HG03342 (cell line): ENCODE measurements around the gene ZNF219.

Source experiments
- ATAC-seq: cut with Tn5 transposase; IDR thresholded peaks from one replicate; pipeline ENCODE4 v1.9.1; 2021; ENCODE audit warnings: mild to moderate bottlenecking, moderate library complexity; ENCODE audit not compliant: unreplicated experiment

Gene ZNF219

DNA sequence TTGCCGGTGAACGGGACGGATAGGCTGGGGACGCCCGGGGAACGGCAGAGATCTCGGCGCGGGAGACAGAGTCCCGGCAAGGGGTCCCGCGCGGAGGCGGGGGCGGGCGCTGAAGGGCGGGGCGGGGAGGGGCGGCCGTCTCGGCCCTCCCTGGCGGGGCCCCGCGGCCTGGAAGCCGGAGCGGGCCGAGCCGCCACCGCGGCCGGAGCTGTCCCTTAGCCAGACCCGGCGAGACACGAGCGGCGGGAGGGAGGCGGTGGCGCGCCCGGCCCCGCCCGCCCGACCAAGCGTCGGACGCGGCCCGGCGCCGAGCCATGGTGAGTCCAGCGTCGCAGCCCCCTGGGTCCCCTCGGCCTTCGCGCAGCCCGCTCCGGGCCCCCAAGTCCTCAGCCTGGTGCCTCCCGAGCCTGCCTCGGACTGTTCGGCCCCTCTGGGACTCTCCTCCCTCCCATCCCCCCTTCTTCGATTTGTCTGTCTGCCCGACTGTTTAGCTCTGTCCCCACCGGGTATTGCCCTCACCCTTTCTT, 28.3 kb downstream of the ZNF219 start, which contains the start of gene ARHGEF40:
ARHGEF40 (plus strand) TSS at position 222 of the 527 bp plus-strand sequence; CDS start at position 315, 93 bp downstream.
- no peak for ATAC-seq

DNA sequence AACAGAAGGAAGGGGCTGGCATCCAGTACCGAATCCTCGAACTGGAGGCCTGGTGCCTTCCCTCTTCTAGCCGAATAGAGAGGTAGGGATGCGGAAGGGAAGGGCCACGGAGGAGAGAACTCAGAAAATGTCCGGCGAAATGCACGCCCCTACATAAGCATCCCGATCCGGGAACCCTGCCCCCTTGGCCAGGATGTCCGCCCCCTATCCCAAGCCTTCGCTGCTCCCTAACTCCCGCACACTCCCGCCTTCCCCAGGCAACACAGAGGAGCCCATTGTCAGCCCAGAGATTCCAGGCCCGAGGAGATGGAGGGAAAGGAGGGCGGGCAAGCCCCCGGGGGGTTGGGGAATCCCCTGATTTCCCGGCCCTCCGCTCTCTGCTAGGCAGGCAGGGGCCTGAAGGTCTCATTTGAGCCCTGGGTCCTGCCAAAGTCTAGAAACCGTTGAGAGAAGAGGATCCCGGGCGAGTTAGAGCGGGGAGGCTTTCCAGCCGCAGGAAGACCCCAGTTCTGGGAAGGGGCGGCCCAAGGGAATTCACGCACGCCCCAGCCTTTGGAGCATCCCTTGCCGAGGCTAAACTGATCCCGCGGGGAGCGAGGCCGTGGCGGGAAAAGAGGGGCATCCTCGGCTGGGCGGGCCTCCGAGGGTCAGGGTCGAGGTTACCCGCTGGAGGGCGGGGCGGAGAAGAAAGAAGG, 28.9 kb downstream of the ZNF219 start:
- ATAC-seq, result no peak

DNA sequence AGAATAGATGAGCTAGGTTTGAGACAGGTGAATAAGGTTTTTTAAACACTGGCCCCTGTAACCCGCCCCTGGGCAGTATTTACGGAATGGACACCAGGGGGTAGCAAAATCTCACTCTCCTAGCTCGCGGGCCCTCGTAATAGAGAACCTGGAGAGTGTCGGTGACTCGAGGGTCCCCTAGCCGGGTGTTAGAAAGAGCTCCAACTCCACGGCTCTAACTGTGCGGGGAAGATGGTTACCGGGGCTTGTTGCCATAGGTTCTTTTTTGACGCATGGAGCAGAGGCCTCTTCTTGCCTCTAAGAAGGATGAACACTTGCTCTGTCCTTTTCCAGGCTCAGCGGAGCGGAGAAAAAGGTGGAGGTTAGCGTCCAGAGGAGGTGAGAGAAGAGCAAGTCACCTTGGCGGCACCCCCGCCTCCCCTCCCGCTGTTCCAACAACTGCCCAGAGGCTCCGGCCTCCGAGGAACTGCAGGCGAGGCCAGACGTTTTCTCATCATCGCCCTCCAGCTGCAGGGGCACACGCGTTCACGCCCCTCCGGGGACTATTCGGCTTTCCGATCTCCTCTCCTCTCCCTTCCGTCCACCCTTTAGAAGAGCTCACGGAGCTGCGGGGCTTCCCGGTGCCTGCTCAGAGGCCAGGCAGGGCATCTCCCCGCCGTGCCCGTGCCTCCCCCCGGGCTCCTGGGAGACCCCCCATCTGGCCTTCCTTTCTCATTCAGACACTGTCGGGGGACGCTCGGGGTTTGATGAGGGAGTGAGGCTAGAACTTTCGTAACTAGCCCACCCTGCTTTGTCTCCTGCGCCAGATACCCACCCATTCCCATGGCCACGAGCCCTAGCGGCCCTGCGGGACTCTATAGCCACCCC, 29.7 kb downstream of the ZNF219 start:
- no peak for ATAC-seq

DNA sequence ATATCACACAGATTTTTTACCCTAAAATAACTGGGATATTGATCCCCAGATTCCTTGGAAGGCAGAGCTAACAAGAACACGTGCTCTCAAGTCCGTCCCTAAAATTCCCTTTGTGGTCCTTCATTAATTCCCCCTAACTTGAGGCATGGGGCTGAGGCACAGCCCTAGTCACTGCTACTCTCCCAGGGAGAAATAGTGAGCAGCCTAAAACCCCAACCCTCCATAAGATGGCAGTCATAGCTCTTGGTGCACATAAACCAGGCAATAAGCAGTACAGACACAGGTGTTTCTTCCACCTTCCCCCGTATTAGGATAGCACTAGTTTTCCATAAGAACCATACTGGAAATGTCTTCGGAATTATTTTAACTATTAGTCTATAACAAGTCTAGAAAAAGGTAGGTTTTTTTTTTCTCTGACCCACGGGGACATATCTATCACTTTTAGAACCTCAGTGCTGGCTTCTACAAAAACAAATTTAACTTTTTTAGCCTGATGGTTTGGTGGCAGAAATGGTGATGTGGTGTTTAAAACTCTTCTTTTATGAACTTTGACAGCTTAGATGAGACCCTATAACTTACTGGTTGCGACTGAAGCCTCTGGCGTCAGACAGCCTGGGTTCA, 31.5 kb downstream of the ZNF219 start:
- ATAC-seq, result no peak

DNA sequence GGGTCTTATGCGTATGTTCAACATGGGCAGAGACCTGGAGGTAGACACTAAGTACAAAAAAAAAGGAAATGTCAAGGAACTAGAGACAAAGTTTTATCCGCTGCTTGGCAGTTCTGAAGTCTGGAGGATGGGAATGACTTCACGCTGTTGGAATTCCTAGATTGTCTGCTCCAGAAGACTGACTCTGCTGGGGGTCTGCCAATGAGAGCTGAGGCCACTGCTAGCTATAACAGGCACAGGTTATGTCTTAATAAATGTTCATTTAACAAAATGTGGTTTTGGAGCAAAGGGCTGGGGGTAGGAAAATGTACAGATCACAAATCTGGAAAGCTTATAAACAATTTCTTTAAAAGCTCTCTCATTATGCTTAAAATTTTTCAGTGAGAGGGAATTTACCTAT, 35.0 kb downstream of the ZNF219 start:
- no peak for ATAC-seq

DNA sequence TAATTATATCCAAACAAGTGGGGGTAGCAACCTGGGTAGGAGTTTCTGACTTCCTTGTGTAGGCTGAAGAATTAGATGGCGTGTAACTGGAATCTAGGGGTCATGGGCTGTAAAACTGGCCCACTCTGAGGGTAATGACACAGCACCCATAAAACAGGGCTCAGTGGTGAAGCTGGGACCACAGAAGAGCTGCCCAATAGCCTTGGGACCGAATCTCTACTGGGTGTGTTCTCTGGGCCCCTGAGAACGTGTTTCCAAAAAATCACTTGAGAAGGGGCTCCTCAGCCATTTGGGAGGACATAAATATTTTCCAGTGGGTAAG, 37.1 kb downstream of the ZNF219 start:
- ATAC-seq, result no peak

DNA sequence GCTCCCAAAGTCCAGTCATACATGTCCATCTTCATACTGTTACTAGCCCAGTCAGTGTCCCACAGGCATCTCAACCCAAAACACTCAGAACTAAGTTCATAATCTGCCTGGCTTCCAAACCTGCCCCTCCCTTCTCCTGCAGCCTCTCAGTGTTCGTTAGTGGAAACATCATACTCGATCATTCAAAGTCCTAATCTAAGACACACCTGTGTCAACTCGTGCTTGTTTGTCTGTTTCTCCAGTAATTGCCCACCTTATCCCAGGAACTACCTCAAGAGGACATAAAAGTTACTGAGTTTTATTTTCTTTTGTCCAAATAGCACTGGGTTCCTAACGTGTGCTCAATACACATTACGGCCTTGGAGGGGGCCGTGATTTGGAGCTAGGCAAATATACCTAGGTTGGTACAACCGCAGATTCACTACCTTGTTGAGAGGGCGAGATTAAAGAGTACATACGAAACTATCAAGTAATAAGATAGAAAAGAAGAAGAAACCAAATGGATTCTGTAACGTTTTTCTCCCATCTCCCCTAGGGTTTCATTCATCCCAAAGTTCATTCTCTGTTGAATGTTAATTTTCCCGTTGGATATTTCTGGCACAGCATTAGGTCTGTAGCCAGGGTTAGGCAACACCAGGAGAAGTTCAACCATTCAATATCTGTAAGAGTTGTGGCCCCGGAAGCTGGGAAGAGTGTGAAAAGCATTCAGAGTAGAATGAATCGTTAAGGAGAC, 37.7 kb downstream of the ZNF219 start:
- no peak for ATAC-seq

DNA sequence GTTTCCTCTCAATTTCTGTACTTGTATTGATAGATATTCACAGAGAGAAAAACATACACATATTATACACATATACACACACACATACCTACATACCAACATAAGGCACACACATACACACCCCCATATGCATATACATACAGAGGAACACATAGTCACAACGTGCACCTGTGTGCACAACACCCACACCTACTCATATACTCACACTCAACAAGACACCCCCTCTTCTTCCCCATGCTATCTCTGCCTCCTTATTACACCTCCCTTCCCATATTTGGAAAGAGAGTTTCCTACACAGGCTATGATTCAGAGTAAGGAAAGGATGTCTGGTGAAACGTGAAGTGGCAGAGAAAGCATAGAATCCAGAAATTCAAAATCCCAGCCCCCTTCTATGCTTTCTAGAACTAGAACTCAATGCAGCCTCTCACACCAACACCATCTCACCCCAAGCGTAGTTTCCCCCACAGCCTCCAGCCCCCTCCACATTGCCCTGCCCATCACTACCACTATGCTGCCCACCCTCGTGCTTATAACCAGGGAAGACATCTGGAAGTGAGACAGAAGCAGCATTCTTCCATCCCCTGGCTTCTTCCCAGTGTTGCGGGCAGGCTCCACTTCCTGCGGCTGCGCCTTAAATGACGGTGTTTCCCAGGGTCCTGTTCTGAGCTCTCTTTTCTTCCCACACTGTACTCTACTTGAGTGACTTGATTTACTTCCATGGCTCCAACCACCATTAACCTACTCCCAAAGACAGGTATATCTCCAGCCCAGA, 38.4 kb downstream of the ZNF219 start:
- ATAC-seq, result no peak

DNA sequence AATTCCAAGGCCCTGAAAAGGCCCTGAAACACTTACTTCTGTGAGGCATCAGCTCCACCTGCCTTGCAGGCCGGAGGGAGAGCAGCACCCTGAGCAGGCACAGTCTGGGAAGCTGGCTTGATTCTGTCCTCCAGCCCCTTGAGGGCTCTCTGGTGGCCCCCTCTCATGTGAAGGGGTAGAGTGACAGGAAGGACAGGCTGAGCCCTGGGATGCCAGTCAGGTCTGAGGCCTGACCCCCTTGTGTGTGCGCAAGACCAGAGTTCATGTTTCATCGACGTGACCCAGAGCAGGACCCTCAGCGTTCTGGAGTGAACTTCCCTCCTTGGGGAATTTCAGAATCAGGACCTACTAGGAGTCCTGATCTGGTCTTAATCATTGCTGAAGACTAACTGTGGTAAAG, 39.6 kb downstream of the ZNF219 start:
- no peak for ATAC-seq

DNA sequence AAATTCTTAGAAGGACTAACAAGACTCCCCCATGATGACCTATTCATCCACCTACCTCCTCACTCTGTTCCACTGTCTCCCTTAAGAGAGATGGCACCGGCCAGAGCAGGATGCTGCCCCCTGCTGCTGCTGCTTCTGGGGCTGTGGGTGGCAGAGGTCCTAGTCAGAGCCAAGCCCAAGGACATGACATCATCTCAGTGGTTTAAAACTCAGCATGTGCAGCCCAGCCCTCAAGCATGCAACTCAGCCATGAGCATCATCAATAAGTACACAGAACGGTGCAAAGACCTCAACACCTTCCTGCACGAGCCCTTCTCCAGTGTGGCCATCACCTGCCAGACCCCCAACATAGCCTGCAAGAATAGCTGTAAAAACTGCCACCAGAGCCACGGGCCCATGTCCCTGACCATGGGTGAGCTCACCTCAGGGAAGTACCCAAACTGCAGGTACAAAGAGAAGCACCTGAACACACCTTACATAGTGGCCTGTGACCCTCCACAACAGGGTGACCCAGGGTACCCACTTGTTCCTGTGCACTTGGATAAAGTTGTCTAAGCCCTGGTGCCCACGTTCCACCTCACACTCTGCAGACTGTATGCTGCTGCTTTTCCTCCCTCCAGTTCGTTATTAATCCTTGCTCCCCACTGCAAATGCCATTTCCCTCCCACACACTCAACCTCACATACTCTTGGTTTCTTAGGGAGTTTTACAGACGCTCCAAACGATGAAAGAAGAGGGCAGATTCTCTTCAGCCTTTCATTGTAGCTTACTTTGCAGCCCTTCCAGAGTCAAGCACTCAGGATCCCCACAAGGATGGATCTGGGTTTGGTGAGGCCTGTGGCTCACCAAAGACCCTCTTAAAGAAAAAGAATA, 40.4 kb downstream of the ZNF219 start, which contains the start of gene RNASE8:
RNASE8 (plus strand) TSS at position 20 of the 873 bp plus-strand sequence; CDS start at position 91, 71 bp downstream.
- ATAC-seq, result no peak

DNA sequence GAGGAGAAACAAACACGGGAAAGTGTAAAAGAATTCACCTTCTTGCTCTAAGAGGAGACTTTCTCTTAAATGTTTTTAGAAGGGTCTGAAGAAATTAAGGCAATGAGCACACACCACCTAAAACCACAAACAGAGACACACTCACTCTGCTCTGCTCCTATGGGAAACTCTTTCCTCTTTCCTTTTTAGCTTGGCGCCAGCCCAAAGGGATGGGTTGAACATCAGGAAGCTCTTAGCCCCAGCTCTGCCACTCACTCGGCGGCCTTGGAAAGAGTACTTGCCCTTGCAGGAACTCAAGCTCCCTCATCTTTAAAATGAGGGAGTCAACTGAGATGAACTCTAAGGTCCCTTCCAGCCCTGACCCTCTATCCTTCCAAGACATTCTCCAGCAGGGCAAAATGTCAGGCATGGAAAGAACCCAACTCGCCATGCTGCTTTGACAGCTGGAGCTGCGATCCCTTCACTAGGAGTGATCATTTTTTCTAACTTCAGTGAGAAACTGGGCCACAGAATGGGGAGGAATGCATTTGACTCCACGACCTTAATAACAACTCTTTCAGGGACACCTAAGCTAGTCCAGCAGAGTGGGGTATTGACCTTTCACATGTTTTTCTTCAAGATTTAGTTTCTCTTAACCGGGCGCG, 41.8 kb downstream of the ZNF219 start:
- no peak for ATAC-seq

DNA sequence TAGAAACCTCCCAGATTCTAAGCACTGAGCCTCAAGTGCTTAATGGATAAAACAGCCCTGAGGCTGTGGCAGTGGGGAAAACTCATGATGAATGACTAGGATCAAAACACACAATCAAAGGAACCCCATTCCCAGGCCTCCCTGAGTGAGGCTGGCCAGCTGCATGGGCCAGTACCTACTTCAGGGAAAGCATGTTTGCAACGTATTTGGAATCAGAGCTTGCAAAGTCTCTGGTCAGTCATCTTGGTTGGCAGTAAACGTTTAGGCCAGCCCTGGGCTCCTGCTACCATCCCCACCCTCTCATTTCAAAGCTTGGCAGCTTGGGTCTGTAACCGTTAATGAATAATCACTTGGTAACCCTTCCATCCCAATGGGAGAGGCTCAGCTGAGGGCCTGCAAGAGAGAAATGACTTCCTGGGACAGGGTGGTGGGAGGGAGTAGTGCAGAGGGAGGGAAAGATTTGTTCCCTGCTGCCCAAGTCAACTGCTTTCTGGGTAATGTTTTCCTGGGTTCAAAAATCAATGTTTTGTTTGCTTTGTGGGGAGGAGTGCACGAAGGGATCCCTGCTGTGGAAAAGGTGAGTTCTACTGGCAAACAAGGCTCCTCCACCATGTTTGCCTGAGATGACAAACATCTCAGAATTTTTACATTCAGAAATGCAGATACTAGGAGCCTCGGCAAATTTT, 42.9 kb downstream of the ZNF219 start:
- ATAC-seq, result no peak

DNA sequence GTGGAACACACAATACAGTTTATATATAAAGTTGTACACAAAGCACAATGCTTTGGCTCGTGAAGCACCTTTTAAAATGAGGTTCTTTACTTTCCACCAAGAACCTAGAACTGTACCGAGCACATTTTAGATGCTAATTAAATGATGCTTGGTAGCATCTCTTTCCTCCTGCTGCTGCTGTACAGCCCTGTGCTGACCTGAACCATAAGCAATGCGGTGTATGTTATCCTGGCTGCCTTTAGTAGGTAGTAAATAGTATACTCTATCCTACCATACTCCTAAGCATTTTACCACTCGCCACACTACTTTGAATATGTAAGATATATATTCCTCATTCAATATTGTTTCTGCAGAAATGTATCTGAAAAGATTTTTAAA, 43.7 kb downstream of the ZNF219 start:
- no peak for ATAC-seq

DNA sequence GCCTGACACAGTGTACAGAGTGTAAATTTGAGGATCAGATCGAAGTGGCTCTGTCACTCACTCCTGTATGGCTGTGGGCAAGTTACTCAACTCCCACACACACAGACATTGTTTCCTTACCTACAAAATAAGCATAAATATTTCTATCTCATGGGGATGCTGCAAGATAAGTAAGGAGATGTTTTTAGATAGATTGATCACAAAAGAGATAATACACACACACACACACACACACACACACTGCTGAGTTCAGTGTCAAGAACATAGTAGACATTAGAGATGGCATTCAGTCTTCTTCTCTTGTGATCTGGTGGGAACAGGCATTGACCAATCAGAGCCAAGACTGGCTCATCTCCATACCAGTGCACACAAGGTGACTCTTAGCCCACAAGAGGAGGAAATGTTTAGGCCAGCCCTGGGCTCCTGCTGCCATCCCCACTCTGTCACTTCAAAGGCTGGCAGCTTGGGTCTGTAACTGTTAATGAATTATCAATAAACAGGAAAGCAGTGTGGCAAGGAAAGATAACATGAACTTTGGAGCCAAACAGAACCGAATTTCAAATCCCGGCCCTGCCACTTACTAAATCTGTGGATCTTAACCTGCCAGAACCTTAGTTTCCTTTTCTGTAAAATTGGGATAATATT, 44.2 kb downstream of the ZNF219 start:
- no peak for ATAC-seq

DNA sequence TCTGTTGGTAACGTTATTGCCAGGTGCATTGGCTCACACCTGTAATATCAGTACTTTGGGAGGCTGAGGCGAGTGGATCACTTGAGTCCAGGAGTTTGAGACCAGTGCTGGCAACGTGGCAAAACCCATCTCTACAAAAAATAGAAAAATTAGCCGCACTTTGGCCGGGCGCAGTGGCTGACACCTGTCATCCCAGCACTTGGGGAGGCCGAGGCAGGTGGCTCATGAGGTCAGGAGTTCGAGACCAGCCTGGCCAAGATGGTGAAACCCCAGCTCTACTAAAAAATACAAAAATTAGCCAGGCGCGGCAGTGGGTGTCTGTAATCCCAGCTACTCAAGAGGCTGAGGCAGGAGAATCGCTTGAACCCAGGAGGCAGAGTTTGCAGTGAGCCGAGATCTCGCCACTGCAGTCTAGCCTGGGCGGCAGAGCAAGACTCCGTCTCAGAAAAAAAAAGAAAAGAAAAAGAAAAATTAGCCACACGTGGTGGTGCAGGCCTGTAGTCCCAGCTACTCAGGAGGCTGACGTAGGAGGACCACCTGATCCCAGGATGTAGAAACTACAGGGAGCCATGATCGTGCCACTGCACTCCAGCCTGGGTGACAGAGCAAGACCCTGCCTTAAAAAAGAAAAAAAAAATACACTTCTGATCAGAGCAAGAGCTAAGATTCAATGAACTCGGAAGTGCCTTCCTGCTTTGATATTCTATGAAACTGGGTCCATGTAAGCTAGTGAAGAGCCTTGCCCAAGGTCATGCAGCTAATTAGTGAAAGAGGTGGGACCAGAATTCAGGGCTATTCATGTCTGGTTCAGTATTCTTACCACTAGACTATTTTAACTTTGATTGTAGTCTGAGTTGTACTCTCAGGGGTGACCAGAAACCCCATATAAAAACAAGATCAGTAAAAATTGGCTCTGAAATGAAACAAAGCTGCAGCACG, 45.0 kb downstream of the ZNF219 start:
- ATAC-seq, result no peak

DNA sequence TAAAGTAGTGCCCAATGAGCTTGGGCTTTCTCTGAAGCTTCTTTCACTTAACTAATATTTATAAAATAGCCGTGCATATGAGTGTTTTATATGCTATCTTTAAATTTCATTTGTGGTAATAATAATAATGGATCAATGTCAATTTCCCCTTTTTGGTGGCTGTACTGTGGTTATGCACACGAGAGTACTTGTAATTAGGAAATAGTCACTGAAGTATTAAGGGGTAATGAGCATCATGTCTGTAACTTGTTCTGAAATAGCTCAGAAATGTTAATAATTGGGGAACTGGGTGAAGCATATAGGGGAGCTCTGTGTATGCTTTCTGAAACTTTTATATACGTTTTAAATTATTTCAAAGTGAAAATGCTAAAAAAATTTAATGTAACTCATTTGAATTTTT, 47.9 kb downstream of the ZNF219 start:
- ATAC-seq, result no peak

DNA sequence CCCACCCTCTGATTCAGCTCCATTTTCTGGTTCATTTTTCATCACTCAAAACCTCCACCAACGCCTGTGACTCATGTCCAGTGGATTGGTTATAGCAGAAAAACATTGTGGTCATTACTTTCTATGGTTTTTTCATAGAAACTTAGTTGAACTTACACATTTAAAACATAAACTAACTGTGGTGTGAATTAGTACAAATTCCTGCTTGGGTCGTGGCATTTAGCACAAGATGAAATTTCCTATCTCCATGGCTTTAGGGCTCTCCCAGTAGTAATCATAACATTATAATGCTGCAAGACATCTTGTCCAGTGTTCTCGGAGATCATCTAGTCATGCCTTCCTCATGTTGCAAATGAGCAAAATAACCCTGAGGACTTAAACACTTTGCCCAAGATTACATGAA, 49.2 kb downstream of the ZNF219 start:
- ATAC-seq, result no peak
